22Rv1 (cell line): Measurements from ENCODE around the gene GP1BB.
A peak's percentile ranks its signal among the peaks of the same experiment; 100 is the strongest.

Experiments
- H3K27ac ChIP-seq: fragments of 450-650 bp; 2 replicates; pipeline ENCODE4 v1.5.1; 2017
- ZFX ChIP-seq: fragments of 450-650 bp; IDR thresholded peaks from 2 replicates; pipeline ENCODE4 v1.6.1; 2017; ENCODE audit warnings: antibody characterized with exemption, borderline replicate concordance
- TF ChIP-seq, protein P1 (sequence below): fragments of 450-650 bp; IDR thresholded peaks from 2 replicates; pipeline ENCODE4 v1.5.1; 2017; ENCODE audit warnings: mild to moderate bottlenecking

GP1BB gene

DNA sequence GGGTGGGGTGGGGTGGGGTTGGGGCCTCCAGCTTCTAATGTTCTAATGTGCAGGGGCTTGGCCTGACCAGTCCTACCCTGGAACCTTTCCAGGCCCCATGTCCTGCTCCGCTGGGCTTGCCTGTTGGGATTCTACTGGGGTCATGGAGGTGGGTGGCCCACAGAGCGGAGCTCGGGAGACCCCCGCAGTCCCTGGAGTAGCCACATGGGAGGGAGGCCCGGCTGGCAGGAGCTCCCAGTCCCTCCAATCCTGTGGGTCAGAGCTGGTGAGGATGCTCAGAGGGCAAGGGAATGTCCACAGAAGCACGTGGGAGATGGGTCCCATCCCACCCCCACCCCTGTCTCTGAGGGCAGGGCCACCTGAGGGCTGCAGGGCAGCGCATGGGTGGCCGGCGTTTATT, 6.2 kb upstream of the GP1BB start:
- no peak for TF ChIP-seq ZFX
- TF ChIP-seq, protein P1, sequence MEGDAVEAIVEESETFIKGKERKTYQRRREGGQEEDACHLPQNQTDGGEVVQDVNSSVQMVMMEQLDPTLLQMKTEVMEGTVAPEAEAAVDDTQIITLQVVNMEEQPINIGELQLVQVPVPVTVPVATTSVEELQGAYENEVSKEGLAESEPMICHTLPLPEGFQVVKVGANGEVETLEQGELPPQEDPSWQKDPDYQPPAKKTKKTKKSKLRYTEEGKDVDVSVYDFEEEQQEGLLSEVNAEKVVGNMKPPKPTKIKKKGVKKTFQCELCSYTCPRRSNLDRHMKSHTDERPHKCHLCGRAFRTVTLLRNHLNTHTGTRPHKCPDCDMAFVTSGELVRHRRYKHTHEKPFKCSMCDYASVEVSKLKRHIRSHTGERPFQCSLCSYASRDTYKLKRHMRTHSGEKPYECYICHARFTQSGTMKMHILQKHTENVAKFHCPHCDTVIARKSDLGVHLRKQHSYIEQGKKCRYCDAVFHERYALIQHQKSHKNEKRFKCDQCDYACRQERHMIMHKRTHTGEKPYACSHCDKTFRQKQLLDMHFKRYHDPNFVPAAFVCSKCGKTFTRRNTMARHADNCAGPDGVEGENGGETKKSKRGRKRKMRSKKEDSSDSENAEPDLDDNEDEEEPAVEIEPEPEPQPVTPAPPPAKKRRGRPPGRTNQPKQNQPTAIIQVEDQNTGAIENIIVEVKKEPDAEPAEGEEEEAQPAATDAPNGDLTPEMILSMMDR: no peak
- no peak overlapping the region for H3K27ac ChIP-seq

DNA sequence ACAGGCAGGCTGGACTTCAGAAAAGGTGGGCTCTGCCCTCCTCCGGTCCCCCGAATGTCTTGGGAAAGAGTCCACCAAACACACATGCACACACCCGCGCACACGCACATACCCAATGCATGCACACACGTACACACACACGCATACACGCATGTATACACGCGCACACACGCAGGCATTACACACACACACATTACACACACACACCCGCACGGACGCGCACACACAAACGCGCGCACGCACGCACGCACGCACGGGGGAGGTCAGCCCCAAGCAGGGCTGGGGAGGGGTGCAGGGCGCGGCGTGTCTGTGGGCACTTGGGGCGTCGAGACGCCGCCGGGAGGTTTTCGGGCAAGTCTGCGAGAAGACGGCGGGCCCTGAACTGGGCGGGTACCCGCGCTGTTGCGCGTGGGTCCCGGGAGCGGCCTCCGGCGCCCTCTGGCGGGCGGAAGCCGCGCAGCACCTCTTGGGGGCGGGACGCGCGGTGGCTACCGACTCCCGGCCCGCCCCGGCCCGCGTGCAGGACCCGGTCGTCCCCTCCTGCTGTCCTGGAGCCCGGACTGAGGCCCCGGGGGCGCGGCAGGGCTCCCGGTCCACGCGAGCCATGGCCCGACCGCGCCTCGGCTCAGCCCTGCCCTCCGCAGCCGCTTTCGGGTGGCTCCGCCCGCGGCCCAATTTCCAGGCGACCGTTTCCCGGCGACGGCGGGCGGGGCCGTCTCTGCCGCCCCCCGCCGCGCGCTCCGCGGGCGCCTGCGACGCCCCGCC, 5.5 kb upstream of the GP1BB start:
- no peak overlapping the region for H3K27ac ChIP-seq
- TF ChIP-seq ZFX: no peak
- TF ChIP-seq, protein P1: peak; percentile 98

DNA sequence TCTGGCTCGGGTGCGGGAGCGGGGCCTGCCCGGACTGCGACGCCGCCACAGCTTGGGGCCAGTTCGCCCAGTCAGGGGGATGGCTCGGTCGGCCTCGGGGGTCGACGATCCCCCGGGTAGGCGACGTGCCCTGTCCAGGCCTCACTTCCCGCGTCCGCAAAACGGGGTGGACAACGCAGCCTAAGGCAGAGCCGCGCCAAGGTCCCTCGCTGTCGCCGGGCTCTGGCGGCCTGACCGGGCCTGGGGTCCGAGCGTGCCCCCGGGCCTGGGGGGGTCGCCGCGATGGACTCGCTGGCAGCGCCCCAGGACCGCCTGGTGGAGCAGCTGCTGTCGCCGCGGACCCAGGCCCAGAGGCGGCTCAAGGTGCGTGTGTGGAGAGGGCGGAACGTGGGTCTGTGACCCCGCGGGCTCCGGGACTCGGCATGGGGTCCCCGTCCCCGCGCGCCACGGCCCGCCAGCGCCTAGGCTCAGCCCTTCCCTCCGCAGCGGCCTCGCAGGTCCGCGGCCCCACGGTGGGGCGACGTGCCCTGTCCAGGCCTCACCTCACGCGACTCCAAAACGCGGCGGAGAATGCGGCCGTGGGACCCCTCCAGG, 4.8 kb upstream of the GP1BB start:
- no peak overlapping the region for H3K27ac ChIP-seq
- no peak for TF ChIP-seq ZFX
- TF ChIP-seq, protein P1: no peak

DNA sequence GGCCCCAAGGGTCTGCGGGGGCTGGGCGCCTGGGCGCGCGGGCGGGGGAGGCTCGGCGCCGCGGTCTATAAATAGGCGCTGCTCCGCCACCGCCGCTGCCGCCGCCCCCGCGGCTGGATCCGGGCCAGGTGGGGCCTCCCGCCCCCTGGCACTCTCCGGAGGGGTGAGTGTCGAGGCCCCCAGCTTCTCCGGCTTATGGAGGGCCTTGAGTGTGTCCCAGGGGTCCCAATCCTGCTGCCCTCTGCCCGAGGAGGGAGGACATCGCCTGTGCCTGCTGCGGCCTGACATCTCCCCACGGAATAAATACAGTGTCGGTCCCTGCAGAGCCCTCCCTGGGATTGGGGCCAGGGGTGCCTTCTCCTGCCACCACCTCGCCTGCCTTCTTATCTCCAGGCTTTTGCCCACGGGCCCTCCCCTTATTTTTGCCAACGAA, 4.3 kb upstream of the GP1BB start:
- H3K27ac ChIP-seq: no peak overlapping the region
- no peak for TF ChIP-seq ZFX
- TF ChIP-seq, protein P1: no peak

DNA sequence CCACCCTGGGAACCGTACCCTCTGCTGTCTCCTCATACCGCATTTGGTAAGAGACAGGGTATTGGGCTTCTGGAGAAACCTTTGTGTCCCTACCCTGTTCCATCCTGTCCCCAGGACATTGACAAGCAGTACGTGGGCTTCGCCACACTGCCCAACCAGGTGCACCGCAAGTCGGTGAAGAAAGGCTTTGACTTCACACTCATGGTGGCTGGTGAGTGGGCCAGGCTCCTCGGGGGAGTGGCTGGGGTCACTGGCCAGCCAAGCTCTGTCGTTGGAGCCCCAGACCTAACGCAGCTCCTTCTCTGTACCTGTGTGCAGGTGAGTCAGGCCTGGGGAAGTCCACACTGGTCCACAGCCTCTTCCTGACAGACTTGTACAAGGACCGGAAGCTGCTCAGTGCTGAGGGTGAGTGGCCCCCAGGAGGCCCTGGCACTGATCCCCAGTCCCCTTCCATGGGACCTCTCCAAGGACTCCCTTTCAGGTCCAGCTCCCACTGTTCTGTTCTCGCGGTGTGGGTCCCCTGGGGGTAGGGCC, 3.8 kb upstream of the GP1BB start:
- TF ChIP-seq ZFX: no peak
- TF ChIP-seq, protein P1: no peak
- no peak overlapping the region for H3K27ac ChIP-seq

DNA sequence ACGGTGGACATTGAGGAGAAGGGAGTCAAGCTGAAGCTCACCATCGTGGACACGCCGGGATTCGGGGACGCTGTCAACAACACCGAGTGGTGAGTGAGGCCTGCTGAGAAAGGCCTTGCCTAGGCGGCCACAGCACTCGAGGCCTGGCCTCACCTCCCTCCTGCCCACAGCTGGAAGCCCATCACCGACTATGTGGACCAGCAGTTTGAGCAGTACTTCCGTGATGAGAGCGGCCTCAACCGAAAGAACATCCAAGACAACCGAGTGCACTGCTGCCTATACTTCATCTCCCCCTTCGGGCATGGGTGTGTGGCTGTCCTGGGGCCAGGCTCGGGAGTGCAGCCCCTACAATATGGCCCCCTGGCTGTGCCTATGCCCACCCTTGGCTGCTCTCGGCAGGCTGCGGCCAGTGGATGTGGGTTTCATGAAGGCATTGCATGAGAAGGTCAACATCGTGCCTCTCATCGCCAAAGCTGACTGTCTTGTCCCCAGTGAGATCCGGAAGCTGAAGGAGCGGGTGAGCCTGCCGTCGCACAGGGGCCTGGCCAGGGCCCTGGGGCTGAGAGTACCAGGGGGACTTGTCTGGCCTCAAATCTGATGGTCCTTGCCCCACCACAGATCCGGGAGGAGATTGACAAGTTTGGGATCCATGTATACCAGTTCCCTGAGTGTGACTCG, 3.0 kb upstream of the GP1BB start:
- TF ChIP-seq ZFX: no peak
- TF ChIP-seq, protein P1: no peak
- no peak overlapping the region for H3K27ac ChIP-seq
